Measurements from ENCODE around the gene NR4A1.

NR4A1 gene

DNA sequence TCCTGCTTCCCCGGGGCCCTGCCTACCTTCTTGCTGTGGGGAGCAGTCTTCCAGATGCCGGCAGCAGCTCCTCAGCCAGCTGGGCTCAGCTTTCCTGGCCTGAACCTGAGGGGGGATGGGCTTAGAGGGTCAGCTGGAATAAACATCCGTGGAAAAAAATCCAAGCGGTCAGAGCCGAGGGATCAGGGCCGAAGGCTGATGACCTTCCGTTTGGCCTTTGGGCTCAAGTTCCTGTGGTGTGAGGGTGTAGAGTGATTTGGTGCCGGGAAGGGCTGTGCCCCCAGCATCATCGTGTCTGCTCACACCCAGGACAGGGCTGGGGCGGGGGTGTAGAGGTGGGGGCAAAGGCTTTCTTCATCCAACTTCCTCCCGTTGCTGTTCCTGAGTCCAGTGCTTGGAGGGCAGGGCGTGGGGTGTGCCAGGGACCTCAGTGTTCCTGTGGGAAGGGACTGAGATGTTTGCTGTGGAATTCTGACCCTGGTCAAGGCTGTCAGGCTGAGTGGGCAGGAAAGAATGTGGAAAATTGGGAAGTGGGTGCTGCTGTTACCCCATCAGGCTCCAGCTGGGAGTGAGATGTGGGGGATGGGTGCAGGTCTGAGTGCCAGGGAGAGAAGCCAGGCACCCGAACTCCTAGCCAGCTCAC is 30.9 kb downstream of the NR4A1 start:
- H2AFZ ChIP-seq (ENCODE audit: low read length) = no peak overlapping the region

DNA sequence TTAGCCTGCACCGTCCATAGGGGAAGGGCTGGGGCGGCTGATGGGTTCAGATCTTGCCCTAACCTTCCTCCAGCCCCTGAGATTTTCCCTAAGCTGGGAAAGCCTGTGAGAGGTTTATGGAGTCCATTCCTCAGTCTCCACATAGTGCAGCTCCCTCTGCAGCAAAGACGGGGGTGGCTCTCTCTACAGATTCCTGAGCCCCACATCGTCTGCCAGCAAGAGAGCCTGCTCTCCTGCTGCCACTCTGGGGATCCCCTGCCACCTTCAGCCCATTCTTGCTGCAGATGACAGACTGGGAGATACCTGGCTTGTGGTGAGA is 31.4 kb downstream of the NR4A1 start:
- Histone ChIP-seq H3K27me3 (ENCODE audit: insufficient read depth, low read length, poor library complexity, severe bottlenecking) (no peaks in the 10 kb centered on the region), H4K20me1 (ENCODE audit: insufficient read depth, low read length, poor library complexity, severe bottlenecking) (peaks cover 3% of the 10 kb centered on the region), H3F3A (ENCODE audit: low read depth) (no peaks in the 10 kb centered on the region), H3K9ac (ENCODE audit: low read depth, low read length, poor library complexity, severe bottlenecking) (no peak overlapping the region), H3K79me2 (ENCODE audit: insufficient read depth, low read length) (no peaks in the 10 kb centered on the region), H3K9me3 (ENCODE audit: insufficient read depth, low read depth, low read length) (no peaks in the 10 kb centered on the region), H3K4me3 (ENCODE audit: low read length, poor library complexity, severe bottlenecking) (no peak overlapping the region), H3K4me1 (ENCODE audit: insufficient read depth, low read length, poor library complexity, severe bottlenecking) (peaks cover 15% of the 10 kb centered on the region), H3K36me3 (ENCODE audit: insufficient read depth, low read length) (peaks cover 13% of the 10 kb centered on the region; the same call in 1 of the 2 replicates), H2AFZ (ENCODE audit: low read length) (no peak overlapping the region), H3K9me2 (replicated peaks; ENCODE audit: low read depth, low read length) (no peaks in the 10 kb centered on the region), H3K4me2 (ENCODE audit: low read depth, low read length, poor library complexity, severe bottlenecking) (no peak overlapping the region)
- no peak for TF ChIP-seq CTCF (conservative IDR thresholded peaks at IDR 0.05; ENCODE audit: low read length)
- TF ChIP-seq EZH2phosphoT487 (IDR thresholded peaks at IDR 0.05; ENCODE audit: borderline replicate concordance) = no peak

More for the DNA sequence above, 30.9 kb downstream of the NR4A1 start:
- no peaks in the 10 kb centered on the region for H3K79me2 ChIP-seq (ENCODE audit: insufficient read depth, low read length)
- H3K4me2 ChIP-seq (ENCODE audit: low read depth, low read length, poor library complexity, severe bottlenecking) = no peak overlapping the region
- no peak overlapping the region for H3K9ac ChIP-seq (ENCODE audit: low read depth, low read length, poor library complexity, severe bottlenecking)
- H3K36me3 ChIP-seq (ENCODE audit: insufficient read depth, low read length) = peaks cover 16% of the 10 kb centered on the region; the same call in 1 of the 2 replicates
- no peaks in the 10 kb centered on the region for H3K9me3 ChIP-seq (ENCODE audit: insufficient read depth, low read depth, low read length)
- no peak for TF ChIP-seq CTCF (conservative IDR thresholded peaks at IDR 0.05; ENCODE audit: low read length)
- no peak for TF ChIP-seq EZH2phosphoT487 (IDR thresholded peaks at IDR 0.05; ENCODE audit: borderline replicate concordance)
- H3K9me2 ChIP-seq (replicated peaks; ENCODE audit: low read depth, low read length) = no peaks in the 10 kb centered on the region
- H3K4me1 ChIP-seq (ENCODE audit: insufficient read depth, low read length, poor library complexity, severe bottlenecking) = peaks cover 15% of the 10 kb centered on the region
- peaks cover 3% of the 10 kb centered on the region for H4K20me1 ChIP-seq (ENCODE audit: insufficient read depth, low read length, poor library complexity, severe bottlenecking)
- H3K4me3 ChIP-seq (ENCODE audit: low read length, poor library complexity, severe bottlenecking) = no peak overlapping the region
- no peaks in the 10 kb centered on the region for H3K27me3 ChIP-seq (ENCODE audit: insufficient read depth, low read length, poor library complexity, severe bottlenecking)
- H3F3A ChIP-seq (ENCODE audit: low read depth) = no peaks in the 10 kb centered on the region

GRCh38 chr12:52082988-52083637 is 31.9 kb downstream of the NR4A1 start:
- Histone ChIP-seq H3K9ac (ENCODE audit: low read depth, low read length, poor library complexity, severe bottlenecking) (no peak overlapping the region), H3K4me2 (ENCODE audit: low read depth, low read length, poor library complexity, severe bottlenecking) (no peak overlapping the region), H3K36me3 (ENCODE audit: insufficient read depth, low read length) (peaks cover 8% of the 10 kb centered on the region; the same call in 1 of the 2 replicates), H2AFZ (ENCODE audit: low read length) (no peak overlapping the region), H3K4me3 (ENCODE audit: low read length, poor library complexity, severe bottlenecking) (no peak overlapping the region), H3K4me1 (ENCODE audit: insufficient read depth, low read length, poor library complexity, severe bottlenecking) (peaks cover 15% of the 10 kb centered on the region), H3K9me2 (replicated peaks; ENCODE audit: low read depth, low read length) (no peaks in the 10 kb centered on the region), H3K79me2 (ENCODE audit: insufficient read depth, low read length) (no peaks in the 10 kb centered on the region), H3F3A (ENCODE audit: low read depth) (no peaks in the 10 kb centered on the region), H3K27me3 (ENCODE audit: insufficient read depth, low read length, poor library complexity, severe bottlenecking) (no peaks in the 10 kb centered on the region), H4K20me1 (ENCODE audit: insufficient read depth, low read length, poor library complexity, severe bottlenecking) (peaks cover 3% of the 10 kb centered on the region), H3K9me3 (ENCODE audit: insufficient read depth, low read depth, low read length) (no peaks in the 10 kb centered on the region)
- TF ChIP-seq CTCF (conservative IDR thresholded peaks at IDR 0.05; ENCODE audit: low read length) = peak; percentile 100
- no peak for TF ChIP-seq EZH2phosphoT487 (IDR thresholded peaks at IDR 0.05; ENCODE audit: borderline replicate concordance)
